Epithelial cell of prostate (primary cell): ENCODE results near the gene CT47C1.

Experiments
- DNase-seq: peaks from one replicate; pipeline ENCODE4 v3.0.0-alpha.2; 2011; ENCODE audit warnings: low read depth, low spot score
- H3K27ac ChIP-seq: fragments of 450-650 bp; 2 replicates; pipeline ENCODE4 v1.5.1; 2017; ENCODE audit warnings: mild to moderate bottlenecking

CT47C1 gene

DNA sequence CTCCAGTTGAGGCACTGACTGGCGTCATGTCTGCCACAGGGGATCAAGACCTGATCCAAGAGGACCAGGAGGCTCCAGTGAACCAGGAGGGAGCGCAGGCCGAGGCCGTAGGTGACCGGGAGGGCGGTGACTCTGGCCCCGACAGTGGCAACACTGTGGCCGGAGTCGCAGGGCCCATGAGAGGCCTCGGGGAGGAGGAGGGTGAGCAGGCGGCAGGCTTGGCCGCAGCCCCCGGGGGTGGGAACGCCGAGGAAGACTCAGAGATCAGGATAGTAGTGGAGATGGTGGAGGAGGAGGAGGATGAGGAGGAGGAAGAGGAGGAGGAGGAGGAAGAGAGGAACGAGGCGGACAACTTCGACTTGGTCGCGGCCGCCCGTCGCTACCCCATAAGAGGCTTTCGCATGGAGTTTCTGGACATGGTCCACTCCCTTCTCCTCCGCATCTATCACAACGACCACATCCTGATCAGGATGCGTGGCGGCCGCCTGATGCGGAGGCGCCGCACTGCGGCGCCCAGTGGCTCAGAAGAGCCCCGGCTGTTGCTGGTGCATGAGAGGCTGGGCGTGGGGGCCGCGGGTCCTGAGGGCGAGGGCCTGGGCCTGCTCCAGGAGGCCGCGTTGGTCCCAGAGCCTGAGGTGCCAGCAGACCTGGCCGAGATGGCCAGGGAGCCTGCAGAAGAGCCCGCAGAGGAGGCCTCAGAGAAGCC lies 560 bp downstream of the CT47C1 start:
- DNase-seq, result no peak
- no peak overlapping the region for H3K27ac ChIP-seq

DNA sequence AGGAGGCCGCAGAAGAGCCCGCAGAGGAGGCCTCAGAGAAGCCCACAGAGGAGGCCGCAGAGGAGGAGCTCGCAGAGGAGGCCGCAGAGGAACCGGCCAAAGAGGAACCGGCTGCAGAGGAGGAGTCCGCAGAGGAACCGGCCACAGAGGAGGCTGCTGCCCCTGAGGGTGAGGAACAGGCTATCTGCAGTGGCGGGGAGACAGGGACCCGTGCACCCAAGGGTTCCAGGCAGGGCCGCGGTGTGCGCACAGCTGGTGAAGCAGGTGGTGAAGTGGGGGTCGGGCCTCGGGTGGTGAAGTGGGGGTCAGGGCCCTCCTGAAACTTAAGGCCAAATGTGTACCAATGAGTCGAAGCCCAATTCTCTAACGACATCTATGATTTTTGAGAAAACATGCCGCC lies 1.1 kb downstream of the CT47C1 start:
- no peak for DNase-seq
- H3K27ac ChIP-seq, result no peak overlapping the region

DNA sequence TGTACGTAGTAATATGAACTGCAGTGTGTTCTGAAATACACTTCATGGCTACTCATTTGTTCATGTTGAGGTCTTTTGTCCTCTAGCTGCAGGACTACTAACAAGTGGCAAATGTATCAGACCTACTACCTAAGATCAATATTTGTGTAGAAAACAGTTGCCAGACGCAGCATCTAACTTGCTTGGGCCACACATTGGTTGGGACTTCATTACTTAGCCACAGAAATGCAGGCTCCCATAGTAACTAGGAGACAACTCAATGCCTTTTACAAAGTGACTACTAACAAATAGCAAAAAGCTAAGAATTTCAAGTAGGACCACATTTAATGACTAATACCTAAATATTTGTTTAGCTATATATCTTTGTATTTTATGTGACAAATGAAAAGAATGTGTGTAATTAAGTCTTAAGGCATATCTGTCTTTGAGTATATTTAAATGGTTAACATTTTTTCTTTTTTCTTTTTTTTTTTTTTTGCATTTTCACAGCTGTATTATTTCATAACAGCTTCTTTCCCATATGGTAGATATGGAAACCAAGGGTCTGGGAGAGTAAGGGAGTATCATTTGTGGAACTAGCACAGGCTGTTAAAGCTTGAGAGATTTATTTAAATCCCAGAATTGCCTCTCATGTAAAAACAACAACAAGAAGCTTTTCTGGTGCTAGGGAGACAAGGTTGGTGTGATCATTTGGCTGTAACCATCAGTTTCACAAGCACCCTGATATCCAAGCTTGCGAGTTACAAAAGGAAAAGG lies 2.7 kb downstream of the CT47C1 start:
- no peak for DNase-seq
- H3K27ac ChIP-seq, result no peak overlapping the region

DNA sequence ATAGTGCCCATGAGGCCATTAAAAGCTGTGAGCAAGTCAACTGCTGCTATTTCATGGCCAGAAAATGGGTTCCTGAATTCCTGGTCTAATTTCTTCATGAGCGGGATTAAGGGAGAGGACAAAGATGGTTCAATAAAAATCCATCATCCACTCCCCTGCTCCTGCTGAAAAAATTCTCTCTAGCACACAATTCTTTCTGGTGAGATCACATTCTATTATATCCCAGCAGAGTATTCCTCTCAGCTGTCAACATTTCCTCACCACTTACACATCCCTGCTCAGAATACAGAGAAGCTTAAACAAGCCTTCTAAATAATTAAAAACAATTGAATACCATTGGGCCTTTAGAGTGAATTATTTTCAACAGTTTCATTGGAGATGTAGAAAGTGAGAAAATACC lies 9.5 kb downstream of the CT47C1 start:
- no peak for DNase-seq
- no peak overlapping the region for H3K27ac ChIP-seq

DNA sequence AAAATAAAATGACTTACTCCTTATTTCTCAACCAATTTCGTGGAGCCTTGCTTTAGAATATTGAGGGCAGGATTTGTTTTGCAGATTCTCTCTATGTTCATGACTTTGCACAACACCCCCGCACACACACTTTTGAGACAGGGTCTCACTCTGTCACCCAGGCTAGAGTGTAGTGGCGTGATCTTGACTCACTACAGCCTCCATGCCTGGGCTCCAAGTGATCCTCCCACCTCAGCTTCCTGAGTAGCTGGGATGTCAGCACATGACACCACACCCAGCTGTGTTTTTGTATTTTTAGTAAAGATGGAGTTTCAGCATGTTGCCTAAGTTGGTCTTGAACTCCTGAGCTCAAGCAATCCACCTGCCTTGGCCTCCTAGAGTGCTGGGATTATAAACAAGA lies 12.0 kb downstream of the CT47C1 start:
- DNase-seq, result no peak

DNA sequence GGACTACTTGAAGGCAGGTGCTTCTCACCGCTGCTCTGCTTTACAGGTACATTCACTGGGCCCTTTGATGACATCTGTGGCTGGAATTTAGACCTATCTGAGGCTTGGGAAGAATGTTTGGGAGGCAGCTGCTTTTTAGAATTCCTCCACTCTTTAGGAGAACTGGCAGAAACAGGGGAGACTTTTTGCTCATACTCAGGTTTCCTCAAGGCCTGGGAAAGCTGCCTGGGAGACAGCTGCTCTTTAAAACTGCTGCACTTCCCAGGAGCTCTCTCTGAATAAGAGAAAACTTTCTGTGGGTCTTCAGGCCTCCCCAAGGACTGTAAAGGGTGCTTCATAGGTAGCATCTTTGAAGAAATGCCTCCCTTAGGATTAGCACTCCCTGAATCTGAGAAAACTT lies 14.3 kb downstream of the CT47C1 start:
- H3K27ac ChIP-seq, result no peak overlapping the region
- no peak for DNase-seq

More for the DNA sequence above, 12.0 kb downstream of the CT47C1 start:
- H3K27ac ChIP-seq, result no peak overlapping the region

GRCh38 chrX:119089619-119090018 lies 16.8 kb downstream of the CT47C1 start:
- DNase-seq, result no peak
- no peak overlapping the region for H3K27ac ChIP-seq

DNA sequence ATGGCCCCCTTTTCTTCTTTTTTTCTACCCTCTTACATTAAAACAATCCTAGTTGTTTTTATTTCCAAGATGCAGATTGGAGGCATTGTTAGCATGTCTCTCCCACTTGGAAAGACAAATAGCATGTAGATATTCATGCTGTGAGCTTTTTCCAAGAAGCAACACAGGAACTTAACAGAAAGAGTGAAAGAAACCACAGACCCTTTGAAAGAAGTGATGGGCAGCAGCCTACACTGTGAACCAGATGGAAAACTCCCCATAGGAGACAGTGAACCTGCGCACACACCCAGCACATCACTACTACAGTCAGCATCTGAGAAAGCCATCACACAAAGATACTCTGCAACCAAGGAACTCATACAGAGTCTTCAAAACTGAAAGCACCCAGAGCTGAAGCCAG lies 17.8 kb downstream of the CT47C1 start:
- H3K27ac ChIP-seq, result no peak overlapping the region
- DNase-seq, result no peak

DNA sequence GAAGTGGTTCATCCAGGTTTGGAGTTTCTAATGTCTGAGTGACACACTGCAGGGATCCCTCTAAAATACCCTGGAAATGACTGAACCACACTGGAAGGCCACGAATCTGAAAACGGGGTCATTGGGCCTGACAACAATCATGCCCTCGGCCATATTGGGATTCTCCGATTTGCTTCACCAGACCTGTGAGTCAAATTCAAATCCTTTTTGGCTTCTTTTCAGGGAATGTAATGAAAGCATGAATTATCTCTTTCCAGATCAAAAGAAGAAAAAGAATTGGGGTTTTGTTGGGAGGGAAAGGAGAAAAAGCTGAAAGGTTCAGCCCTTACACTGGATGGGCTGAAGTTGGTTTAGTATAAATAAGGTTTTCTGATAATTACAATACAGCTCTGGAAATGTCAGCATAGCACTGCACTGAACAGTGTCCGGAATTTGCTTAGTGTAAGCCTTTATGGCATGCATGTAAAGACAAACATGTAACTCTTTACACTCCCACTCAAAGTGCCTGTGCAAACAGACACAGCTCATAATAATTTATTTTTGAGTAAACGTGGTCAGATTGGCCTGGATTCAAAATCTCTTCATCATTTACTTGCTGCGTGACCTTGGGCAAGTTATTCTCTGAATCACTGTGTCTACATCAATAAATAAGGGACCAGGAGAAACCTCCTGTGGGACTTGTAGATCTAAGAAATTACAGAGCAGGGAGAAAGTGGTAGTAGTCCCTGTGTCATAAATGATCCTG lies 21.4 kb downstream of the CT47C1 start:
- DNase-seq, result peak; percentile 16
- H3K27ac ChIP-seq, result no peak overlapping the region

GRCh38 chrX:119094819-119095218 lies 22.0 kb downstream of the CT47C1 start:
- H3K27ac ChIP-seq, result no peak overlapping the region
- no peak for DNase-seq

DNA sequence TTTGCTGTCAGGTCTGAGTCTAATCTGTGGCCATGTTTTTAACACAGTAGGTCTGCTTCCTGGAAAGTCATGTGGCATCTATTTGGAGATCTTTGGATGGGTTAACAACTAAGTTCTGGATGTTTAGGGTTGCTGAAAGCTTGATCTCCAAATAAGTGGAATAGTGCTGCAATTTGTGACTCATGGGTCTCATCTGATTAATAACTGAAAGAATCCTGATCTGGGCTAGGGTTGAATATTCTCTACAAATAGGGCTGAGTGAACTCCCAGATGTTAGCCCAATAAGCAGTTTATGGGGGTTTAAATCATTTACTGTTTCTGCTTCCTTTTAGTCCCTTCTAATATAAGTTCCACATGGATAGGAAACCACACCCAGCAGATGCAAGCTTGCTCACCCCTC lies 23.1 kb downstream of the CT47C1 start:
- H3K27ac ChIP-seq, result no peak overlapping the region
- DNase-seq, result no peak

GRCh38 chrX:119101168-119101567 lies 28.4 kb downstream of the CT47C1 start:
- no peak overlapping the region for H3K27ac ChIP-seq
- no peak for DNase-seq

DNA sequence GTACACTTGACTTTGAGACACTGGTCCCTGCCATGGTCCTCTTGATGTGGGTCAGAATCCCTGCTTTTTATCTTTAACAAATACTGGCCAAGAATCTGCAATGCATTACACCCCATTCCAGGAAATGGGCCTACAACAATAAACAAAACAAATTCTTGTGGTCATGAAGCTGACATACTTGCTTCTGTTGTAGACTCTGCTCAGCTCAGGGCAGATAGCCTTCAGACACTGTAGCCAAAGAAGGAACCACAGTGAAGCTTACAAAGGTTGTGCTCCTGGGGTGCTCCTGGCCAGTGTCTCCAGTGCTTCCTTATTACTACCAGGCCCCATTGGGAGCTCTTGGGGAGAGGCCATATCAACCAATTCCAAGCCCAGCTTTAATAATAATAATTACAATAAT lies 33.0 kb downstream of the CT47C1 start:
- no peak for DNase-seq
- no peak overlapping the region for H3K27ac ChIP-seq

DNA sequence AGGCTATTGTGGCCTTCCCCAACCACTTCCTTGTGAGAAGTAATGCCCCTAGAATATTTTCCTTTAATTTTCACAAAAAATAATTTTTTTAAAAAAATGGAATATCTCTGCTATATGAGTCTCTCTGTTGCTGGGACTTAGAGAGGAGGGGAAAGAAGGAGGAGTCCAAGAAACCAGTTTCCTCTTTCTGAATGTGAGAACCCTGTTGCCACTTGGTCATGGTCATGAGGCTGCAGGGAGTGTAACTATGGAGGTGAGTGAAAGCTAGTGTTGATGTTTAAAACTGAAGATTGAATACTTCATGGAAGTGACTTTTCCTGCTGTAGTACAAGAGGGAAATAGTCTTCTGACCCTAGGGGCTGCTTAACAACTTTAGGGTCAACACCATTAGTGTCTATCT lies 34.4 kb downstream of the CT47C1 start:
- no peak overlapping the region for H3K27ac ChIP-seq
- DNase-seq, result no peak

GRCh38 chrX:119118780-119119395 lies 46.1 kb downstream of the CT47C1 start:
- no peak for DNase-seq
- H3K27ac ChIP-seq, result no peak overlapping the region

- H3K27ac ChIP-seq, result no peak overlapping the region
- DNase-seq, result no peak
Measured at GRCh38 chrX:119121341-119121740, 48.5 kb downstream of the CT47C1 start.
